ENCODE results near the gene TLE3.

Gene TLE3

GRCh38 chr15:70034596-70034995 lies 63.1 kb downstream of the TLE3 start:
- in situ Hi-C loops (cut with MboI; ENCODE audit: low sequenced_read_pairs) = no loop called here

GRCh38 chr15:70034141-70034540 lies 63.6 kb downstream of the TLE3 start:
- in situ Hi-C loops (cut with MboI; ENCODE audit: low sequenced_read_pairs) = no loop called here

GRCh38 chr15:70033529-70034140 lies 64.1 kb downstream of the TLE3 start:
- in situ Hi-C loops (cut with MboI; ENCODE audit: low sequenced_read_pairs) = no loop called here

DNA sequence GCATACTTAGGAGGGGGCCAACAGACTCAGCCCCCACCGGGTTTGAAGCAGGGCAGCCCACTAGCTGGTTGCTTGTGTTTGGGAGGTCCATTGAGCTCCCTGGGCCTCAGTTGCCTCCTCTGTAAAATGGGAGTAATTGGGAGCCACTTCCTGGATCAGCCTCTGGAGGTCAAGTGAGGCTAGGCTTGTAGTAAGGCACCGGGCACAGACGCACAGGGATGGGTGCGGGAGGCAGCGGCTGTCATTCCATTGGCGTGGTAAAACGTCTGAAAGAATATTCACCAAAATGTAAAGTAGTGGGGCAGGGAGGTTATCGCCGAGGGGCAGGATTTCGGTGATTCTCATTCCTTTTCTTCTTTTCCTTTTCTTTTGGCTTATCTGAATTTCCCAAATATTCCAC lies 64.6 kb downstream of the TLE3 start:
- in situ Hi-C loops (cut with MboI; ENCODE audit: low sequenced_read_pairs) = no loop called here

- in situ Hi-C loops (cut with MboI; ENCODE audit: low sequenced_read_pairs) = no loop called here
Observed at GRCh38 chr15:70032509-70032908, 65.2 kb downstream of the TLE3 start.

GRCh38 chr15:70031713-70032112 lies 66.0 kb downstream of the TLE3 start:
- in situ Hi-C loops (cut with MboI; ENCODE audit: low sequenced_read_pairs) = no loop called here

GRCh38 chr15:70031261-70031660 lies 66.5 kb downstream of the TLE3 start:
- in situ Hi-C loops (cut with MboI; ENCODE audit: low sequenced_read_pairs) = no loop called here

- in situ Hi-C loops (cut with MboI; ENCODE audit: low sequenced_read_pairs) = no loop called here
Observed at GRCh38 chr15:70030851-70031250, 66.9 kb downstream of the TLE3 start.

- in situ Hi-C loops (cut with MboI; ENCODE audit: low sequenced_read_pairs) = no loop called here
Observed at GRCh38 chr15:70029297-70029701, 68.4 kb downstream of the TLE3 start.

DNA sequence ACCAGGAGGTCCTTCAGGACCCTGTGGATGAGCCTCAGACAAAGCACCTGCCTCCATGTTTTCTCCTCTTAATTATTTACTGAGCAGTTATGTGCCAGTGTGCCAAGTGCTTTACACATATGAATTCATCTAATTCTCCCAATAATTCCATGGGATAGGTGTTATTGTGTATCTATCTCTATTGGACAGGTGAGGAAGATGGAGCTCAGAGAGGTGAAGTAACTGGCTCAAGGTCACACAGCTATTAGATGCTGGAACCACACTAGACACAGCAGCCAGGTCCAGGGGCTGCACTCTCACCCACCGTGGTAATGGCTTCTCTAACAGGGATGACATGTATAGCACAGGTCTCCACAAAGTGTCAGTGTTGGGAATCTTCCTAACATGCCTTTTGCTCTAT lies 70.2 kb downstream of the TLE3 start:
- in situ Hi-C loops (cut with MboI; ENCODE audit: low sequenced_read_pairs) = no loop called here

- in situ Hi-C loops (cut with MboI; ENCODE audit: low sequenced_read_pairs) = no loop called here
Observed at GRCh38 chr15:70026991-70027390, 70.7 kb downstream of the TLE3 start.

GRCh38 chr15:70025413-70026296 lies 72.1 kb downstream of the TLE3 start:
- in situ Hi-C loops (cut with MboI; ENCODE audit: low sequenced_read_pairs) = no loop called here

DNA sequence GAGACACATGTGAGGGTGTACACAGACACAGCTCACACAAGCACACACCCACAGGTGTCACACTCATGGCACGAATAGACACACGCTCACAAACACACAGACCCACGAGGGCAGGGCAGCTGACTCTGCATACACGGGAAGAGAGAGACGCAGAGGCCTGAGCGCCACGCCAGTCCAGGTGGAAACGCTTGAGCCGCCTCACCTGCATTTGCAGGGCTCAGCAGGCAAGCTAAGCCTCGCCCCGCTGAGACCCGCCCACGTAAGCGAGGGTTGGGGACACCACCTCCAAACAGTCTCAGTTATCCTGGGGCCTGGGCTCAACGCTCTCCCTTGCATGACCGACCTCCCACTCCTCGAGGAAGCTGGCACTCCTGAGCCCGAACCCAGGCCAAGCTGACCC lies 73.2 kb downstream of the TLE3 start:
- in situ Hi-C loops (cut with MboI; ENCODE audit: low sequenced_read_pairs) = no loop called here

DNA sequence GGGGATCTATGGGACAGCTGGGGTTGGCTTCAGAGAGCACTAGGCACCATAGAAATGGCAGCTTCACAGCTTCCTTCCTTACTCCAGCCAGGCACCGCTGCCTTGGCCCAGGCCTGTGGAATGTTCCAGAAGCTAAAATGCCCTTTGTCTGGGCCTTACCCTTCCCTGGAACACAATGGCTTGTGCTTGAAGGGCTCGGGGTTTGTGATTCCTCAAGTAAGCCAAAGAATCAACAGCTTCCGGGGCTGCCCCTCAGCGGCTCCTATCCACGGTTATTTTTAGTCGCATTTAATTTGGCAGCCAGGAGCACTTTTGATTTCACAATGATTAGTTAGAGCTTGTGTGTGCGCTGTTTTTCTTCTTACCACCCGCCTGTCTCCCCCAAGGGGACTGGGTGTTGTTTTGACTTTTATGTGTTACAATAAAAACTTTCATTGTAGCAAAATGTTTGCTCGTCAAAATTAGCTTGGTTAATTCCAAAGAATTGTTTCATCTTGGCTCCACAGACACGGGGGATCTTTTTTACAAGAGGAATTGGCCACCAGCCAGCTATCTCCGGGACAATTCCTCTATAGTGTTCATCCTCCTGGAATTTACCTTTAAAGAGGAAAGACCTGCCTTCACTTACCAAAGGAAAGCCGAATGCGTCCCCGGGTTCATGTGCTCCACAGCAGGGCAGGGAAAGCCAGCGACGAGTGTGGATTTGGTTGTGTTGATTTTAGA lies 73.8 kb downstream of the TLE3 start:
- in situ Hi-C loops (cut with MboI; ENCODE audit: low sequenced_read_pairs) = no loop called here

GRCh38 chr15:70023064-70023768 lies 74.5 kb downstream of the TLE3 start:
- in situ Hi-C loops (cut with MboI; ENCODE audit: low sequenced_read_pairs) = no loop called here

DNA sequence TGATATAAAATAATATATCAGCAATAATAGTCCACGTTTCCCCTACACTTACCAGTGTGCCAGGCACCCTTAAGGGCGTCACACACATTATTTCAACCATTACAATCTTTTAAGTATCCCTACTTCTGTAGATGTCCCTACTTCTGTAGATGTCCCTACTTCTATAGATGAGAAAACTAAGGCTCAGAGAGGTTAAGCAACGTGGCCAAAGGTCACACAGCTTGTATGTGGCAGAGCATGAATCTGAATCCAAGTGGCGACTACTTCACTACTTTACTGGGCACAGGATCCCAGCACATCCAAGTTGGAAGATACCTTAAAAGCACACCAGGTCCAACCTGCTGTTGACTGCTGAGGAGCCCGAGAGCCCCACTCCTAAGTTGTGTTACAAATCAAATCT lies 77.5 kb downstream of the TLE3 start:
- in situ Hi-C loops (cut with MboI; ENCODE audit: low sequenced_read_pairs) = no loop called here

DNA sequence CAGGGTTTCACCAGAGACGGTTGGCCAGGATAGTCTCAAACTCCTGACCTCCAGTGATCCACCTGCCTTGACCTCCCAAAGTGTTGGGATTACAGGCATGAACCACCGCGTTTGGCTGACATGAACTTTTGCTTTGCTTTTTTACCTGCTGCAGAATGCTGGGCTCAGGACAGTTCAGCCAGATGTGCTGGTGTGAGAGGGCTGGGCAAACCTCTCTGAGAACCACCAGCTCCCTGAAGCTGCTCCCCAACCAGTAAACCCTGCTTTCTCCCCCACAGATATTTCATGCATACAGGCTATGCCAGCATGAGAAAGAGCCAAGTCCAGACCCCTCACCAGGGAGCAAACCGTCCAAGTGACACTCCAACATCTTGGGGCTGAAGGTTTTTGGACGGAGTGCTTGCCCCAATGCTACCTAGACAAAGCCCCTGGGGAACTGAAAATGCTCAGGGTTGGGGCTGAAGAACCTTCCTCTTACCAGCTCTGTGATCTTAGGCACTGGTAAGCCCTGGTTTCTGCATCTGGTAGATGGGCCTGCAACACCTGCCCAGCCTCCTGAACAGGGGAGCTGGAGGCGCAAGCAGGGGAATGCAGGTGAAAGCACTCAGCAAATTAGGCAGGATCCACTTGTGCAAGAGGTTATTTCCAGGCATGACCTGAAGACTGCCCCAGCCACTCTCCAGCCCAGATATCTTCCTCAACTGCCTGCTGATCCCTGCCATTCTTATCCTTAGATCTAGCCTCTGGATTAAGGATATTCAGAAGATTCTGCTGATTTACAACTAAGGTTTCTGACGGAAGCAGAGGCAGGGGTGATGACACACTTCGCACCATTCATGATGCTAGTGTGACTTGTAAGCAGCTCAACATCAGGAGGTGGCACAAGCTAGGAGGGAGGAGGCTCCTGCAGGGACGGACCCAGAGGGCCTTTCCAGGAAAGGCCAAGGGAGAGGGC lies 78.8 kb downstream of the TLE3 start:
- in situ Hi-C loops (cut with MboI; ENCODE audit: low sequenced_read_pairs) = no loop called here

GRCh38 chr15:70017801-70018200 lies 79.9 kb downstream of the TLE3 start:
- in situ Hi-C loops (cut with MboI; ENCODE audit: low sequenced_read_pairs) = no loop called here

DNA sequence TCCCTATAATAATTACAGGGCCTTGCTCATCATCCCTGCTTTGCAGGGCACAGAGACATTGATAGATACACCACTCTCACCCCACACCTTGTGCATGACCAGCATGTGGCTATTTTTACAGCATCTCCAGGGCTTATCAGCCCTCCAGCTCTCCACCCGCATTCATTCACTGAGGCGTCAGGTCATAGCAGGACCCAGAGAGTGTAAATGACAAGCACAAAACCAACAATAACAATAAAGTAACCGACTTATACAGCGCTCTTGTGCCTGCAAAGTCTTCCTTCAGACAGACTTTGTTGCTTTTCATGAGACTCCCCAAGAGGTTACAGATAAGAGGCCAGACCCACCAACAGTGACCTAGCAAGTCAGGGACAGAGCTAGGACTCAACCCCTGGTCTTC lies 80.7 kb downstream of the TLE3 start:
- in situ Hi-C loops (cut with MboI; ENCODE audit: low sequenced_read_pairs) = no loop called here

- in situ Hi-C loops (cut with MboI; ENCODE audit: low sequenced_read_pairs) = no loop called here
Observed at GRCh38 chr15:70016511-70016994, 81.2 kb downstream of the TLE3 start.
